Measurements from ENCODE around the gene CLTRN. TPM values are rescaled to one million over a fixed set of nuclear protein-coding genes. Genes with fewer than 3 reads are reported as not detected.
"Not testable (repeated sequence)": the region's sequence is repeated elsewhere in the genome, so short reads cannot be mapped to it uniquely, and the experiment has no call there.

CLTRN gene
- total RNA-seq, 1 experiment from 2014 or later = not detected

- no peak for DNase-seq (ENCODE audit: low spot score)
- in situ Hi-C loops (cut with HindIII; ENCODE audit: low sequenced_read_pairs) = no loop called here
Observed at GRCh38 chrX:15663439-15663838, 1.2 kb downstream of the CLTRN start.

- DNase-seq (ENCODE audit: low spot score); in situ Hi-C loops (cut with HindIII; ENCODE audit: low sequenced_read_pairs): not testable (repeated sequence)
Observed at GRCh38 chrX:15654804-15655203, 9.8 kb downstream of the CLTRN start.

- no peak for DNase-seq (ENCODE audit: low spot score)
- in situ Hi-C loops (cut with HindIII; ENCODE audit: low sequenced_read_pairs) = no loop called here
Observed at GRCh38 chrX:15653961-15654360, 10.6 kb downstream of the CLTRN start.

- DNase-seq (ENCODE audit: low spot score); in situ Hi-C loops (cut with HindIII; ENCODE audit: low sequenced_read_pairs): not testable (repeated sequence)
Observed at GRCh38 chrX:15647510-15647909, 17.1 kb downstream of the CLTRN start.

- no peak for DNase-seq (ENCODE audit: low spot score)
- in situ Hi-C loops (cut with HindIII; ENCODE audit: low sequenced_read_pairs) = no loop called here
Observed at GRCh38 chrX:15646543-15646942, 18.1 kb downstream of the CLTRN start.

GRCh38 chrX:15646031-15646430 is 18.6 kb downstream of the CLTRN start:
- in situ Hi-C loops (cut with HindIII; ENCODE audit: low sequenced_read_pairs) = no loop called here
- no peak for DNase-seq (ENCODE audit: low spot score)

GRCh38 chrX:15645266-15645665 is 19.3 kb downstream of the CLTRN start:
- in situ Hi-C loops (cut with HindIII; ENCODE audit: low sequenced_read_pairs) = no loop called here
- no peak for DNase-seq (ENCODE audit: low spot score)

- no peak for DNase-seq (ENCODE audit: low spot score)
Observed at GRCh38 chrX:15644560-15644872, 20.1 kb downstream of the CLTRN start.

GRCh38 chrX:15643786-15644559 is 20.6 kb downstream of the CLTRN start:
- no peak for DNase-seq (ENCODE audit: low spot score)
- in situ Hi-C loops (cut with HindIII; ENCODE audit: low sequenced_read_pairs) = no loop called here

More at GRCh38 chrX:15644560-15644872, 20.1 kb downstream of the CLTRN start:
- in situ Hi-C loops (cut with HindIII; ENCODE audit: low sequenced_read_pairs) = no loop called here

GRCh38 chrX:15631637-15632036 is 33.0 kb downstream of the CLTRN start:
- in situ Hi-C loops (cut with HindIII; ENCODE audit: low sequenced_read_pairs) = no loop called here
- DNase-seq (ENCODE audit: low spot score) = no peak

GRCh38 chrX:15623054-15623453 is 41.6 kb downstream of the CLTRN start:
- no peak for DNase-seq (ENCODE audit: low spot score)
- in situ Hi-C loops (cut with HindIII; ENCODE audit: low sequenced_read_pairs) = no loop called here

- in situ Hi-C loops (cut with HindIII; ENCODE audit: low sequenced_read_pairs) = no loop called here
- DNase-seq (ENCODE audit: low spot score) = no peak
Observed at GRCh38 chrX:15619053-15619755, 45.4 kb downstream of the CLTRN start.

GRCh38 chrX:15617111-15617510 is 47.5 kb downstream of the CLTRN start:
- in situ Hi-C loops (cut with HindIII; ENCODE audit: low sequenced_read_pairs) = no loop called here
- DNase-seq (ENCODE audit: low spot score) = no peak

GRCh38 chrX:15616531-15616930 is 48.1 kb downstream of the CLTRN start:
- DNase-seq (ENCODE audit: low spot score) = no peak
- in situ Hi-C loops (cut with HindIII; ENCODE audit: low sequenced_read_pairs) = no loop called here

GRCh38 chrX:15607067-15607466 is 57.5 kb downstream of the CLTRN start:
- no peak for DNase-seq (ENCODE audit: low spot score)
- in situ Hi-C loops (cut with HindIII; ENCODE audit: low sequenced_read_pairs) = no loop called here

- DNase-seq (ENCODE audit: low spot score) = no peak
- in situ Hi-C loops (cut with HindIII; ENCODE audit: low sequenced_read_pairs) = no loop called here
Observed at GRCh38 chrX:15606136-15606535, 58.5 kb downstream of the CLTRN start.

GRCh38 chrX:15605226-15605625 is 59.4 kb downstream of the CLTRN start:
- in situ Hi-C loops (cut with HindIII; ENCODE audit: low sequenced_read_pairs) = no loop called here
- DNase-seq (ENCODE audit: low spot score) = no peak

- DNase-seq (ENCODE audit: low spot score) = no peak
- in situ Hi-C loops (cut with HindIII; ENCODE audit: low sequenced_read_pairs) = no loop called here
Observed at GRCh38 chrX:15602761-15603160, 61.8 kb downstream of the CLTRN start.

GRCh38 chrX:15601932-15602331 is 62.7 kb downstream of the CLTRN start:
- DNase-seq (ENCODE audit: low spot score) = no peak
- in situ Hi-C loops (cut with HindIII; ENCODE audit: low sequenced_read_pairs) = no loop called here

GRCh38 chrX:15600745-15601144 is 63.9 kb downstream of the CLTRN start, which contains the start of gene ACE2:
TSS of gene ACE2 (minus strand) at chrX:15600960. CDS start at chrX:15600911, 49 bp downstream.
- in situ Hi-C loops (cut with HindIII; ENCODE audit: low sequenced_read_pairs) = no loop called here
- DNase-seq (ENCODE audit: low spot score) = no peak

- in situ Hi-C loops (cut with HindIII; ENCODE audit: low sequenced_read_pairs) = no loop called here
- DNase-seq (ENCODE audit: low spot score) = no peak
Observed at GRCh38 chrX:15600049-15600448, 64.6 kb downstream of the CLTRN start.

All from G401 (cell line).